HEK293 (cell line): ENCODE data around the gene GUCY1A2.
"Not testable (repeated sequence)": the region's sequence is repeated elsewhere in the genome, so short reads cannot be mapped to it uniquely, and the experiment has no call there.

Source experiments
- CTCF ChIP-seq: fragments of 450-650 bp; formaldehyde crosslinking; IDR thresholded peaks from 2 replicates; pipeline ENCODE4 v1.5.1; 2016; ENCODE audit warnings: missing biosample characterization, missing genetic modification characterization
- KLF9 ChIP-seq: fragments of 450-650 bp; formaldehyde crosslinking; IDR thresholded peaks from 2 replicates; pipeline ENCODE4 v1.5.1; 2016; ENCODE audit warnings: missing biosample characterization, missing genetic modification characterization, low read depth
- TCF7L2 ChIP-seq: IDR thresholded peaks from 2 replicates; pipeline ENCODE4 v1.6.1; 2011; ENCODE audit warnings: low read depth, mild to moderate bottlenecking, inconsistent platforms, low read length, moderate library complexity, borderline replicate concordance
- WT1 ChIP-seq: fragments of 450-650 bp; formaldehyde crosslinking; IDR thresholded peaks from 2 replicates; pipeline ENCODE4 v1.5.1; 2016; ENCODE audit warnings: missing biosample characterization, missing genetic modification characterization
- YY1 ChIP-seq: fragments of 450-650 bp; formaldehyde crosslinking; IDR thresholded peaks from 2 replicates; pipeline ENCODE4 v1.5.1; 2018; ENCODE audit warnings: missing biosample characterization, missing genetic modification characterization
- ZNF169 ChIP-seq: fragments of 450-650 bp; formaldehyde crosslinking; IDR thresholded peaks from 2 replicates; pipeline ENCODE4 v1.5.1; 2016; ENCODE audit warnings: missing biosample characterization, missing genetic modification characterization
- ZNF24 ChIP-seq: fragments of 450-650 bp; formaldehyde crosslinking; IDR thresholded peaks from 2 replicates; pipeline ENCODE4 v1.5.1; 2016; ENCODE audit warnings: missing biosample characterization, missing genetic modification characterization
- ZNF274 ChIP-seq, 2 experiments: fragments of 200-500 bp in 1 of 2; fragments of 450-650 bp in 1 of 2; sonication (Bioruptor generic) in 1 of 2; formaldehyde crosslinking in 1 of 2; IDR thresholded peaks; 2 replicates each; pipeline versions ENCODE4 v1.5.1 to v1.6.1; 2014 to 2016; ENCODE audit warnings: borderline replicate concordance in 1 of 2, inconsistent platforms in 1 of 2, low read length in 1 of 2, missing biosample characterization in 1 of 2, missing genetic modification characterization in 1 of 2
- ZNF423 ChIP-seq: fragments of 450-650 bp; formaldehyde crosslinking; IDR thresholded peaks from 2 replicates; pipeline ENCODE4 v1.5.1; 2016; ENCODE audit warnings: missing biosample characterization, missing genetic modification characterization
- ZNF558 ChIP-seq: fragments of 450-650 bp; formaldehyde crosslinking; IDR thresholded peaks from 2 replicates; pipeline ENCODE4 v1.5.1; 2016; ENCODE audit warnings: missing biosample characterization, missing genetic modification characterization
- ZNF639 ChIP-seq: fragments of 450-650 bp; formaldehyde crosslinking; IDR thresholded peaks from 2 replicates; pipeline ENCODE4 v1.5.1; 2016; ENCODE audit warnings: missing biosample characterization, missing genetic modification characterization
- ZNF701 ChIP-seq: fragments of 450-650 bp; formaldehyde crosslinking; IDR thresholded peaks from 2 replicates; pipeline ENCODE4 v1.5.1; 2016; ENCODE audit warnings: missing biosample characterization, missing genetic modification characterization
- ZNF785 ChIP-seq: fragments of 450-650 bp; formaldehyde crosslinking; IDR thresholded peaks from 2 replicates; pipeline ENCODE4 v1.5.1; 2016; ENCODE audit warnings: missing biosample characterization, missing genetic modification characterization
- TF ChIP-seq, protein P1 (sequence below): fragments of 450-650 bp; formaldehyde crosslinking; IDR thresholded peaks from 2 replicates; pipeline ENCODE4 v1.5.1; 2016; ENCODE audit warnings: missing biosample characterization, missing genetic modification characterization

DNA sequence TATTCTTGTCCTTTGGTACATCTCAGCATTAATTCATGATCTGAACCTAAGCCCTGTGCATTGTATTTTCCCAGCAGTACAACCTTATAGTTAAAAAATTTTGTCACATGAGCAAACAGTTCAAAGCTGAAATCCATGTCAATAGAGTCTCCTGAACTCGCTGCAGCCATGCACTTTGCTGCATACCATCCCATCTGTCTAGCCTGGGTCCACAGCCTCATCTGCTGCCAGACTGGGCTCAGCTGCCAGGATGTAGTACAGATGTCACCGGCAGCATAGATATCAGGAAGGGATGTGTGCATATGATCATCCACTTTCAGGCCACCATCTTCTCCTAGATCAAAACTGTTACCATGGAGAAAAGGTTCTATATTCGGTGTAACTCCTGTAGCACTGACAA is 191.7 kb downstream of the GUCY1A2 start:
- not testable (repeated sequence) for TF ChIP-seq CTCF (tag by site-specific recombination); ZNF274 (IDR thresholded peaks at IDR 0.05; ENCODE audit: low read length); ZNF274 (tag by site-specific recombination; IDR thresholded peaks at IDR 0.05; ENCODE audit: borderline replicate concordance); ZNF169 (tag by site-specific recombination); ZNF701 (tag by site-specific recombination); ZNF558 (tag by site-specific recombination); KLF9 (tag by site-specific recombination); ZNF639 (tag by site-specific recombination); TCF7L2; YY1 (tag by site-specific recombination); ZNF24 (tag by site-specific recombination); WT1; ZNF423; ZNF785
- TF ChIP-seq, protein P1, sequence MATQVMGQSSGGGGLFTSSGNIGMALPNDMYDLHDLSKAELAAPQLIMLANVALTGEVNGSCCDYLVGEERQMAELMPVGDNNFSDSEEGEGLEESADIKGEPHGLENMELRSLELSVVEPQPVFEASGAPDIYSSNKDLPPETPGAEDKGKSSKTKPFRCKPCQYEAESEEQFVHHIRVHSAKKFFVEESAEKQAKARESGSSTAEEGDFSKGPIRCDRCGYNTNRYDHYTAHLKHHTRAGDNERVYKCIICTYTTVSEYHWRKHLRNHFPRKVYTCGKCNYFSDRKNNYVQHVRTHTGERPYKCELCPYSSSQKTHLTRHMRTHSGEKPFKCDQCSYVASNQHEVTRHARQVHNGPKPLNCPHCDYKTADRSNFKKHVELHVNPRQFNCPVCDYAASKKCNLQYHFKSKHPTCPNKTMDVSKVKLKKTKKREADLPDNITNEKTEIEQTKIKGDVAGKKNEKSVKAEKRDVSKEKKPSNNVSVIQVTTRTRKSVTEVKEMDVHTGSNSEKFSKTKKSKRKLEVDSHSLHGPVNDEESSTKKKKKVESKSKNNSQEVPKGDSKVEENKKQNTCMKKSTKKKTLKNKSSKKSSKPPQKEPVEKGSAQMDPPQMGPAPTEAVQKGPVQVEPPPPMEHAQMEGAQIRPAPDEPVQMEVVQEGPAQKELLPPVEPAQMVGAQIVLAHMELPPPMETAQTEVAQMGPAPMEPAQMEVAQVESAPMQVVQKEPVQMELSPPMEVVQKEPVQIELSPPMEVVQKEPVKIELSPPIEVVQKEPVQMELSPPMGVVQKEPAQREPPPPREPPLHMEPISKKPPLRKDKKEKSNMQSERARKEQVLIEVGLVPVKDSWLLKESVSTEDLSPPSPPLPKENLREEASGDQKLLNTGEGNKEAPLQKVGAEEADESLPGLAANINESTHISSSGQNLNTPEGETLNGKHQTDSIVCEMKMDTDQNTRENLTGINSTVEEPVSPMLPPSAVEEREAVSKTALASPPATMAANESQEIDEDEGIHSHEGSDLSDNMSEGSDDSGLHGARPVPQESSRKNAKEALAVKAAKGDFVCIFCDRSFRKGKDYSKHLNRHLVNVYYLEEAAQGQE: not testable (repeated sequence)
